BLaER1 (cell line): ENCODE measurements around the gene RMRP.
A peak's percentile ranks its signal among the peaks of the same experiment; 100 is the strongest.
"Not testable (repeated sequence)": the region's sequence is repeated elsewhere in the genome, so short reads cannot be mapped to it uniquely, and the experiment has no call there.

Experiments
- H3K27ac ChIP-seq: shearing (Covaris generic); formaldehyde crosslinking; 2 replicates; pipeline ENCODE4 v1.8.1; 2022
- H3K27me3 ChIP-seq: shearing (Covaris generic); formaldehyde crosslinking; 2 replicates; pipeline ENCODE4 v1.8.1; 2022
- H3K36me3 ChIP-seq: shearing (Covaris generic); formaldehyde crosslinking; 2 replicates; pipeline ENCODE4 v1.8.1; 2022
- H3K4me1 ChIP-seq: shearing (Covaris generic); formaldehyde crosslinking; 2 replicates; pipeline ENCODE4 v1.8.1; 2022
- H3K4me2 ChIP-seq: shearing (Covaris generic); formaldehyde crosslinking; 2 replicates; pipeline ENCODE4 v1.8.1; 2022
- H3K4me3 ChIP-seq: shearing (Covaris generic); formaldehyde crosslinking; 2 replicates; pipeline ENCODE4 v1.8.1; 2022
- H3K9ac ChIP-seq: shearing (Covaris generic); formaldehyde crosslinking; 2 replicates; pipeline ENCODE4 v1.8.1; 2022
- H3K9me3 ChIP-seq: shearing (Covaris generic); formaldehyde crosslinking; 2 replicates; pipeline ENCODE4 v1.8.1; 2022
- H4K20me1 ChIP-seq: shearing (Covaris generic); formaldehyde crosslinking; 2 replicates; pipeline ENCODE4 v1.8.1; 2022
- Cebpa-rat ChIP-seq: shearing (Covaris generic); IDR thresholded peaks from 2 replicates; pipeline ENCODE4 v1.8.1; 2022

Gene RMRP

GRCh38 chr9:35616681-35617459, 40.9 kb downstream of the RMRP start:
- Histone ChIP-seq H3K36me3 (peaks cover 43% of the 10 kb centered on the region), H3K9ac (peak overlapping the region; percentile 90), H3K4me1 (peaks cover 95% of the 10 kb centered on the region), H3K9me3 (no peaks in the 10 kb centered on the region), H3K4me3 (peak overlapping the region; percentile 77), H3K27ac (peak overlapping the region; percentile 98), H4K20me1 (peaks cover 49% of the 10 kb centered on the region; the same call in 1 of the 2 replicates), H3K27me3 (no peaks in the 10 kb centered on the region), H3K4me2 (peak overlapping the region; percentile 100)
- TF ChIP-seq Cebpa-rat: no peak

DNA sequence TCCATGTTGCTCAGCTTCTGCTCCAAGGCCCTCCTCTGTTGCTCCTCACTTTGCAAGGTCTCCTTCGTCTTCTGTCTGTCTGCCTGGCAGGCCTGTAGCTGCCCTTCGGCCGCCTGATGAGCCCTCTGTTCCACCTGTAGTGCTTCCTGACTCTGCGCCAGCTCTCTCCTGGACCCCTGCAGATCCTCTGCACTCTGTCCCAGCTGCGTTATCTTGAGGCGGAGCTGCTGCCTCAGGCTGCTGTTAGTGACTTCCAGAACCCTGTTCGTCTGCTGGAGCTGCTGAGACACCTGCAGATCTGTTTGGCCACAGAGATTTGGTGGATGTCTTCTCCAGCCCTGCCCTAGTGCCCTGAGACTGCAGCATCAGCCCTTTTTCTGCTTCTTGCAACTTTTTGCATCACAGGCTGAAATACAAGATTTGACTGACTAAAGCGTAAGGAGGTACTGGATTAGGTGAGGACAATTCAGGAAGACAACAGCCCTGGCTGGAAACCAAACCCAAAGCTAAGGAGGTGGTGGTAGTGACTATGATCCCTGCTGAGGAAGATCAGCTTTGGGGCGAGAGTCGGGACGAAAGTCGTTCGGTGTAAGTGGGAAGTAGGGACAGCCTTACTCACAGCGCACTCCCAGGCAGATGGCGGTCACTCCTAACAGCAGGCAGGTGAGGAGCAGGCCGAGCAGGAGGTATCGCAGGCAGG, 41.7 kb downstream of the RMRP start:
- H3K4me3 ChIP-seq: peak overlapping the region; percentile 77
- H3K36me3 ChIP-seq: peaks cover 51% of the 10 kb centered on the region
- peaks cover 54% of the 10 kb centered on the region; the same call in 1 of the 2 replicates for H4K20me1 ChIP-seq
- TF ChIP-seq Cebpa-rat: no peak
- H3K4me1 ChIP-seq: peaks cover 95% of the 10 kb centered on the region
- peak overlapping the region; percentile 98 for H3K27ac ChIP-seq
- H3K4me2 ChIP-seq: peak overlapping the region; percentile 100
- H3K9me3 ChIP-seq: no peaks in the 10 kb centered on the region
- H3K9ac ChIP-seq: peak overlapping the region; percentile 90
- H3K27me3 ChIP-seq: no peaks in the 10 kb centered on the region

DNA sequence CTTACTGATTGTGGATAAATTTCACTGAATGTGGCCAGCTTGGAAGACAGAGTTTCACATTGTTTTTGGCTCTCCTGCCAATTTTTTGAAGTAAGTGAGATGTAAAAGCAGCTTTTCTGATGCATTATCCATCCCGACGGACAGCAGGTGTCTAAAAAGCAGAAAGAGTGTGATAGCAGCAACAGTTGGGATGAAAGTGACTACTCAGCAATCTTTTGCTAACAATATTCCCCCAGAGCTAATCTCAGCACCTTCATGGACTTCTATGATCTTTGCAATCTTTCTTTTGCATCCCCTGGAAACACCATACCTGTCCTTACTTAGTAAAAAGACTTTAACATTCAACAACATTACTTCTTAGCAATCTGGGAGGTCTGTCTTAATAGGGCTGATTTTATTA, 45.0 kb downstream of the RMRP start:
- Histone ChIP-seq H3K4me2 (peak overlapping the region; percentile 100; the same call in 1 of the 2 replicates), H3K27me3 (no peaks in the 10 kb centered on the region), H3K9me3 (no peaks in the 10 kb centered on the region), H3K4me3 (no peak overlapping the region), H3K4me1 (peaks cover 79% of the 10 kb centered on the region), H4K20me1 (peaks cover 84% of the 10 kb centered on the region), H3K36me3 (peaks cover 84% of the 10 kb centered on the region), H3K9ac (no peak overlapping the region), H3K27ac (no peak overlapping the region)
- TF ChIP-seq Cebpa-rat: no peak

GRCh38 chr9:35612066-35612465, 45.8 kb downstream of the RMRP start:
- not testable (repeated sequence) for H3K4me2 ChIP-seq, H3K9me3 ChIP-seq, H3K4me3 ChIP-seq, H3K27ac ChIP-seq, H3K27me3 ChIP-seq, H3K9ac ChIP-seq
- Histone ChIP-seq H3K36me3 (peaks cover 91% of the 10 kb centered on the region), H3K4me1 (peaks cover 79% of the 10 kb centered on the region), H4K20me1 (peaks cover 91% of the 10 kb centered on the region)

- H3K27ac ChIP-seq: no peak overlapping the region
- no peak overlapping the region for H3K4me3 ChIP-seq
- no peaks in the 10 kb centered on the region for H3K9me3 ChIP-seq
- peaks cover 95% of the 10 kb centered on the region for H4K20me1 ChIP-seq
- peaks cover 80% of the 10 kb centered on the region for H3K4me1 ChIP-seq
- no peaks in the 10 kb centered on the region for H3K27me3 ChIP-seq
- no peak for TF ChIP-seq Cebpa-rat
- no peak overlapping the region for H3K4me2 ChIP-seq
- H3K36me3 ChIP-seq: peaks cover 96% of the 10 kb centered on the region
- no peak overlapping the region for H3K9ac ChIP-seq
These were observed 46.5 kb downstream of the RMRP start for GRCh38 chr9:35611230-35611797.

DNA sequence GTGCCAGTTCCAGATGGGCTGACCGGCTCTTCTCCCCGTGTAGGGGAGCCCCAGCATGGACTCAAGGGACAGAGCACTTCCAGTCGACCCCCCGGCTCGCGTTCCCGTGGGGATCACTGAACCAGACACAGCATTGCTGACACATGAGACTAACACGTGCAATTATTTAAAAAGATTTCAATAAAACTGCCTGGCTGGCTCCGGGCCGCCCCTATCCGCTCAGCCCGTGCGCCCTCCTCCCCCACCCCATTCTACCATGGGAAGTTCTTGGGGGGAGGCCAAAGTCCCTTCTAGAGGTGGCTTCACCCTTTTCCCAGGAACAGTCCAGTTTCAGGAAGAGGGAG, 48.0 kb downstream of the RMRP start:
- H3K4me3 ChIP-seq: no peak overlapping the region
- H4K20me1 ChIP-seq: peaks cover 88% of the 10 kb centered on the region
- 0 out of 2 replicates have a peak overlapping the region, but pooled peaks have one; percentile 26 for H3K27ac ChIP-seq
- TF ChIP-seq Cebpa-rat: no peak
- peaks cover 81% of the 10 kb centered on the region for H3K36me3 ChIP-seq
- peaks cover 71% of the 10 kb centered on the region for H3K4me1 ChIP-seq
- H3K9me3 ChIP-seq: no peaks in the 10 kb centered on the region
- H3K4me2 ChIP-seq: peak overlapping the region; percentile 14; the same call in 1 of the 2 replicates
- H3K27me3 ChIP-seq: no peaks in the 10 kb centered on the region
- no peak overlapping the region for H3K9ac ChIP-seq

- Histone ChIP-seq H3K9me3 (no peaks in the 10 kb centered on the region), H3K27ac (0 out of 2 replicates have a peak overlapping the region, but pooled peaks have one; percentile 26), H4K20me1 (peaks cover 82% of the 10 kb centered on the region), H3K36me3 (peaks cover 76% of the 10 kb centered on the region), H3K4me2 (peak overlapping the region; percentile 14; the same call in 1 of the 2 replicates), H3K4me1 (peaks cover 68% of the 10 kb centered on the region), H3K27me3 (no peaks in the 10 kb centered on the region), H3K4me3 (no peak overlapping the region), H3K9ac (no peak overlapping the region)
- no peak for TF ChIP-seq Cebpa-rat
These were observed 48.6 kb downstream of the RMRP start for GRCh38 chr9:35609001-35609819.

DNA sequence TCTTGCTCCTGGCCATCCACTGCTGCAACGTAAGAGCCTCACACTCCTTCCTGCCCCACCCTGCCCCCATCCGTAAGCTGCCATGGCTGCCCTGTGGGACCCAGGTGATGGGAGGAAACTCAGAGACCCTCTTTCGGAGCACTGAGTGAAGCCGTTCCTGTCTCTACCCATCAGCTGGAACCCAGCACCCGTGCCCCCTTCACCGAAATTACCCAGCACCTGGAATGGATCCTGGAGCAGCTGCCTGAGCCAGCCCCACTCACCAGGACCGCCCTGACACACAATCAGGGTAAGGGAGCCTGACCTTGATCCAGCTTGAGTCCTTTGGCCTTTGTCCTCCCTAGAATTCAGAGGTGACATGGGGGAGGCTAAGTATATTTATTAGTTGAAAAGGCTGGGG, 49.6 kb downstream of the RMRP start:
- H3K9me3 ChIP-seq: no peaks in the 10 kb centered on the region
- no peak overlapping the region for H3K4me3 ChIP-seq
- no peak overlapping the region for H3K4me2 ChIP-seq
- no peak overlapping the region for H3K9ac ChIP-seq
- H3K27me3 ChIP-seq: no peaks in the 10 kb centered on the region
- H4K20me1 ChIP-seq: peaks cover 72% of the 10 kb centered on the region
- TF ChIP-seq Cebpa-rat: no peak
- peaks cover 66% of the 10 kb centered on the region for H3K36me3 ChIP-seq
- H3K4me1 ChIP-seq: peaks cover 63% of the 10 kb centered on the region
- no peak overlapping the region for H3K27ac ChIP-seq
